ENCODE data around the gene SLC6A11.

The SLC6A11 gene

DNA sequence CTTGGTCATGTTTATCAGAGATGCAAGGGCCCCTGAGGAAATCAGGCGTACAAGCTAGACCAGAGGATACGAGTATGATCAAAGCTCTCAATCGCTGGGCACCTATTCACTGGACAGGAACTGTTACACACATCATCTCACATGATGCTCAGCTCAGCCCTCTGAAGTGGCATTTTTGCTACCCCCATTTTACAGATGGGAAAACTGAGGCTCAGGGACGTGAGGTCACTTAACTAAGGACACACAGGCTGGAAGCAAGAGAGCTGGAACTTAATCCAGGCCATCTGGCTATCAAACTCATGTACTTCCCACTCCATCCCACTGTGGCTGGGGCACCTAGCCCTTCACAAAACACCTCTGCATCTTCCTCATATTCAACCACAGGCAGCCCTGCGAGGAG, 103.6 kb downstream of the SLC6A11 start:
- no peak for ATAC-seq
- TF ChIP-seq ZNF8 (CRISPR knock-in tag; IDR thresholded peaks at IDR 0.05) (no peak), TCF4 (CRISPR knock-in tag; IDR thresholded peaks at IDR 0.05; ENCODE audit: borderline replicate concordance) (no peak), ARNTL (CRISPR knock-in tag; IDR thresholded peaks at IDR 0.05; ENCODE audit: borderline replicate concordance, low read depth) (no peak), ZFP3 (CRISPR knock-in tag; IDR thresholded peaks at IDR 0.05) (no peak), OSR1 (CRISPR knock-in tag; IDR thresholded peaks at IDR 0.05) (no peak)
- TF ChIP-seq, protein P1, sequence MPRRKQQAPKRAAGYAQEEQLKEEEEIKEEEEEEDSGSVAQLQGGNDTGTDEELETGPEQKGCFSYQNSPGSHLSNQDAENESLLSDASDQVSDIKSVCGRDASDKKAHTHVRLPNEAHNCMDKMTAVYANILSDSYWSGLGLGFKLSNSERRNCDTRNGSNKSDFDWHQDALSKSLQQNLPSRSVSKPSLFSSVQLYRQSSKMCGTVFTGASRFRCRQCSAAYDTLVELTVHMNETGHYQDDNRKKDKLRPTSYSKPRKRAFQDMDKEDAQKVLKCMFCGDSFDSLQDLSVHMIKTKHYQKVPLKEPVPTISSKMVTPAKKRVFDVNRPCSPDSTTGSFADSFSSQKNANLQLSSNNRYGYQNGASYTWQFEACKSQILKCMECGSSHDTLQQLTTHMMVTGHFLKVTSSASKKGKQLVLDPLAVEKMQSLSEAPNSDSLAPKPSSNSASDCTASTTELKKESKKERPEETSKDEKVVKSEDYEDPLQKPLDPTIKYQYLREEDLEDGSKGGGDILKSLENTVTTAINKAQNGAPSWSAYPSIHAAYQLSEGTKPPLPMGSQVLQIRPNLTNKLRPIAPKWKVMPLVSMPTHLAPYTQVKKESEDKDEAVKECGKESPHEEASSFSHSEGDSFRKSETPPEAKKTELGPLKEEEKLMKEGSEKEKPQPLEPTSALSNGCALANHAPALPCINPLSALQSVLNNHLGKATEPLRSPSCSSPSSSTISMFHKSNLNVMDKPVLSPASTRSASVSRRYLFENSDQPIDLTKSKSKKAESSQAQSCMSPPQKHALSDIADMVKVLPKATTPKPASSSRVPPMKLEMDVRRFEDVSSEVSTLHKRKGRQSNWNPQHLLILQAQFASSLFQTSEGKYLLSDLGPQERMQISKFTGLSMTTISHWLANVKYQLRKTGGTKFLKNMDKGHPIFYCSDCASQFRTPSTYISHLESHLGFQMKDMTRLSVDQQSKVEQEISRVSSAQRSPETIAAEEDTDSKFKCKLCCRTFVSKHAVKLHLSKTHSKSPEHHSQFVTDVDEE (CRISPR knock-in tag; IDR thresholded peaks at IDR 0.05), result no peak
- TF ChIP-seq, protein P2, sequence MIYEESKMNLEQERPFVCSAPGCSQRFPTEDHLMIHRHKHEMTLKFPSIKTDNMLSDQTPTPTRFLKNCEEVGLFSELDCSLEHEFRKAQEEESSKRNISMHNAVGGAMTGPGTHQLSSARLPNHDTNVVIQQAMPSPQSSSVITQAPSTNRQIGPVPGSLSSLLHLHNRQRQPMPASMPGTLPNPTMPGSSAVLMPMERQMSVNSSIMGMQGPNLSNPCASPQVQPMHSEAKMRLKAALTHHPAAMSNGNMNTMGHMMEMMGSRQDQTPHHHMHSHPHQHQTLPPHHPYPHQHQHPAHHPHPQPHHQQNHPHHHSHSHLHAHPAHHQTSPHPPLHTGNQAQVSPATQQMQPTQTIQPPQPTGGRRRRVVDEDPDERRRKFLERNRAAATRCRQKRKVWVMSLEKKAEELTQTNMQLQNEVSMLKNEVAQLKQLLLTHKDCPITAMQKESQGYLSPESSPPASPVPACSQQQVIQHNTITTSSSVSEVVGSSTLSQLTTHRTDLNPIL (CRISPR knock-in tag; IDR thresholded peaks at IDR 0.05; ENCODE audit: low read depth), result no peak

DNA sequence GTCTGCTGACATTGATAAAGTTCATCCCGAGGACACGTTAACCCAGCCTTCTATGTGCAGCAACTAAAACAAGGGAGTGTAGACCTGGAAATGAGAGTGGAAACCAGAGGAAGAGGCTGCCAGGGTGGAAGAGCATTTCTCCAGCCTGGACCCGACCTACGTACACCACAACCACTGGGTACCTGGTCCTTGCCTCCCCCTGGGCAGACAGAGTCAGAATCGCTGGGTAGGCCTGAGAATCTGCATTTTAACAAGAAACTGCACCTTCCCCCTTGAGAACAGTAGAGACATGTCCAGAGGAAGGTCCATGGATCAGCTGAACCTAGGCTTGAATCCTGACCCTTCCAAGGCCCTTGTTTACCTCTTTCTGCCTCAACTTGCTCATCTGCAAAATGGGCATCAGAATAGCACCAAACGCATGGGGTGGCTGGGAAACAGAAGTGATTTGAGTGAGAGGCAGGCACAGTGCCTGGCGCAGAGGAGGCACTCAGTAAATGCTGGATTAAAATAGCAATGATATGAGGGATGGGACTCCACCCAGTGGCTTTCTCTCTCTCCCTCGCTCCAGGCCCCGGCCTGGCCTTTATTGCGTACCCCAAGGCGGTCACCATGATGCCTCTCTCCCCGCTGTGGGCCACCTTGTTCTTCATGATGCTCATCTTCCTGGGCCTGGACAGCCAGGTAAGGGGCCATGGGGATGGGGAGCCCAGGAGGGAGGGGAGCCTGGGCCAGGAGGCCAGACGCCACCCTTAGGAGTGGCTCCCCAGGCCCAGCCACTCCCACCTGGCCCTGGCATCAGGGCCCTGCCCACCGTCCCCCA, 109.6 kb downstream of the SLC6A11 start:
- no peak for TF ChIP-seq ESRRG (CRISPR knock-in tag; IDR thresholded peaks at IDR 0.05)
- no peak for TF ChIP-seq ZNF70 (CRISPR knock-in tag; IDR thresholded peaks at IDR 0.05)
- no peak for TF ChIP-seq OSR1 (CRISPR knock-in tag; IDR thresholded peaks at IDR 0.05)
- no peak for TF ChIP-seq SNAI2 (CRISPR knock-in tag; IDR thresholded peaks at IDR 0.05)
- no peak for TF ChIP-seq ZNF8 (CRISPR knock-in tag; IDR thresholded peaks at IDR 0.05)
- TF ChIP-seq ZFP30 (CRISPR knock-in tag; IDR thresholded peaks at IDR 0.05), result no peak
- TF ChIP-seq, protein P3, sequence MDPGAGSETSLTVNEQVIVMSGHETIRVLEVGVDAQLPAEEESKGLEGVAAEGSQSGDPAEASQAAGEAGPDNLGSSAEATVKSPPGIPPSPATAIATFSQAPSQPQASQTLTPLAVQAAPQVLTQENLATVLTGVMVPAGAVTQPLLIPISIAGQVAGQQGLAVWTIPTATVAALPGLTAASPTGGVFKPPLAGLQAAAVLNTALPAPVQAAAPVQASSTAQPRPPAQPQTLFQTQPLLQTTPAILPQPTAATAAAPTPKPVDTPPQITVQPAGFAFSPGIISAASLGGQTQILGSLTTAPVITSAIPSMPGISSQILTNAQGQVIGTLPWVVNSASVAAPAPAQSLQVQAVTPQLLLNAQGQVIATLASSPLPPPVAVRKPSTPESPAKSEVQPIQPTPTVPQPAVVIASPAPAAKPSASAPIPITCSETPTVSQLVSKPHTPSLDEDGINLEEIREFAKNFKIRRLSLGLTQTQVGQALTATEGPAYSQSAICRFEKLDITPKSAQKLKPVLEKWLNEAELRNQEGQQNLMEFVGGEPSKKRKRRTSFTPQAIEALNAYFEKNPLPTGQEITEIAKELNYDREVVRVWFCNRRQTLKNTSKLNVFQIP (CRISPR knock-in tag; IDR thresholded peaks at IDR 0.05; ENCODE audit: borderline replicate concordance, low read depth), result no peak
- TF ChIP-seq, protein P1 (CRISPR knock-in tag; IDR thresholded peaks at IDR 0.05), result no peak
- TF ChIP-seq BACH2 (CRISPR knock-in tag; IDR thresholded peaks at IDR 0.05; ENCODE audit: borderline replicate concordance), result no peak
- TF ChIP-seq GLIS3 (CRISPR knock-in tag; IDR thresholded peaks at IDR 0.05), result no peak
- no peak for TF ChIP-seq ISL1 (CRISPR knock-in tag; IDR thresholded peaks at IDR 0.05)
- TF ChIP-seq RARB (CRISPR knock-in tag; IDR thresholded peaks at IDR 0.05), result no peak
- TF ChIP-seq, protein P2 (CRISPR knock-in tag; IDR thresholded peaks at IDR 0.05; ENCODE audit: low read depth), result no peak
- ATAC-seq, result no peak

DNA sequence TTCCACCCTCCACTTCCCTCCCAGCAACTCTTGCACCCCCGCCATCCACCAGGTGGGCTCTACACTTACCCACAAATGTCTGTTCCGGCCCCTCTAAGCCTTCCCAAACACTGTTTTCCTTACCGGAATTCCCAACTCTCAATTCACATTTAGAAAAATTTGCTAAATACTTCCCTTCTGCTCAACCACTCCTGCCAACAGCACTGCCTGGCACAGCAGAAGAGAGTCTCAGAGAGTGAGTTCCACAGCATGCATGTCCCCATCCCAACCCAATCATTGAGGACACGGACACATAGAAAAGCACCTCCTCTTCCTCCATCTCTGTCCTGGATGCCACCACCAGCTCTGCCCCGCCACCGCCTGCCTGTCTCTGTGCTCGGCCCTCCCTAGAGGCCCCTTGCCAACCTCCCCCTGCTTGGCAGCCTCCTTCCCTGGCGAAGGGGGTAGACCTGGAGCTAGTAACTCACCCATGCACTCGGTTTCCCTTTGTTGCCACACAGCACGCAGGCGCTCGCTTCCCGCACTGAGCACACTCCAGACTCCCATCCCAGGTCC, 110.3 kb downstream of the SLC6A11 start:
- no peak for TF ChIP-seq ISL1 (CRISPR knock-in tag; IDR thresholded peaks at IDR 0.05)
- TF ChIP-seq, protein P3 (CRISPR knock-in tag; IDR thresholded peaks at IDR 0.05; ENCODE audit: borderline replicate concordance, low read depth), result no peak
- no peak for TF ChIP-seq ZNF70 (CRISPR knock-in tag; IDR thresholded peaks at IDR 0.05)
- TF ChIP-seq, protein P1 (CRISPR knock-in tag; IDR thresholded peaks at IDR 0.05), result no peak
- no peak for ATAC-seq

Data from SK-N-SH treated with all-trans-retinoic acid at 6 μM for 48 hours (cell line).